ENCODE data around the gene HAUS5. TPM values are rescaled to one million over a fixed set of nuclear protein-coding genes. Genes with fewer than 3 reads are reported as not detected.

Gene HAUS5
- total RNA-seq, 1 experiment from 2014 or later = 25.9 TPM

DNA sequence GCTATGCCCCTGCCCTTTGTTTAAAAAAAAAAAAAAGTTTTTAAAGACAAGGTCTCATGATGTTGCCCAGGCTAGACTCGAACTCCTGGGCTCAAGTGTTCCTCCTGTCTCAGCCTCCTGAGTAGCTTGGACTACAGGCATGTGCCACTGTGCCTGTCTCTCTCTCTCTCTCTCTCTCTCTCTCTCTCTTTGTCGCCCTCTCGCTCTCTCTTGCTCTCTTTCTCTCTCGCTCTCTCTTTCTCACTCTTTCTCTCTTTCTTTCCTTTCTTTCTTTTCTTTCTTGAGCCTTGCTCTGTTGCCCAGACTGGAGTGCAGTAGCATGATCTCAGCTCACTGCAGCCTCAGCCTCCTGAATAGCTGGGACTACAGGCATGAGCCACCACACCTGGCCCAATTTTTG lies 43.1 kb downstream of the HAUS5 start:
- TF ChIP-seq EZH2 (IDR thresholded peaks at IDR 0.05; ENCODE audit: low read length, unreplicated experiment) (no peak), EZH2phosphoT487 (IDR thresholded peaks at IDR 0.05; ENCODE audit: borderline replicate concordance, low read length) (no peak)
- TF ChIP-seq, protein P1, sequence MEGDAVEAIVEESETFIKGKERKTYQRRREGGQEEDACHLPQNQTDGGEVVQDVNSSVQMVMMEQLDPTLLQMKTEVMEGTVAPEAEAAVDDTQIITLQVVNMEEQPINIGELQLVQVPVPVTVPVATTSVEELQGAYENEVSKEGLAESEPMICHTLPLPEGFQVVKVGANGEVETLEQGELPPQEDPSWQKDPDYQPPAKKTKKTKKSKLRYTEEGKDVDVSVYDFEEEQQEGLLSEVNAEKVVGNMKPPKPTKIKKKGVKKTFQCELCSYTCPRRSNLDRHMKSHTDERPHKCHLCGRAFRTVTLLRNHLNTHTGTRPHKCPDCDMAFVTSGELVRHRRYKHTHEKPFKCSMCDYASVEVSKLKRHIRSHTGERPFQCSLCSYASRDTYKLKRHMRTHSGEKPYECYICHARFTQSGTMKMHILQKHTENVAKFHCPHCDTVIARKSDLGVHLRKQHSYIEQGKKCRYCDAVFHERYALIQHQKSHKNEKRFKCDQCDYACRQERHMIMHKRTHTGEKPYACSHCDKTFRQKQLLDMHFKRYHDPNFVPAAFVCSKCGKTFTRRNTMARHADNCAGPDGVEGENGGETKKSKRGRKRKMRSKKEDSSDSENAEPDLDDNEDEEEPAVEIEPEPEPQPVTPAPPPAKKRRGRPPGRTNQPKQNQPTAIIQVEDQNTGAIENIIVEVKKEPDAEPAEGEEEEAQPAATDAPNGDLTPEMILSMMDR (conservative IDR thresholded peaks at IDR 0.05; ENCODE audit: low read depth, low read length) = no peak
- intact Hi-C loops (cut with micrococcal nuclease) = no loop called here
- Histone ChIP-seq H3K9ac (ENCODE audit: low read length) (no peak overlapping the region), H3K4me3 (ENCODE audit: low read length) (no peak overlapping the region), H3K27ac (ENCODE audit: low read length) (no peak overlapping the region), H3K27me3 (ENCODE audit: low read length) (no peaks in the 10 kb centered on the region), H3F3A (ENCODE audit: low read length, unreplicated experiment) (no peaks in the 10 kb centered on the region), H2AFZ (ENCODE audit: low read length) (no peak overlapping the region), H3K9me3 (ENCODE audit: low read length) (no peaks in the 10 kb centered on the region), H3K36me3 (ENCODE audit: low read depth, low read length) (peaks cover 8% of the 10 kb centered on the region), H3K4me2 (ENCODE audit: low read length) (no peak overlapping the region), H3K9me2 (replicated peaks; ENCODE audit: low read length) (no peaks in the 10 kb centered on the region), H3K79me2 (ENCODE audit: low read length) (peaks cover 6% of the 10 kb centered on the region), H4K20me1 (ENCODE audit: low read length) (no peaks in the 10 kb centered on the region), H3K4me1 (ENCODE audit: insufficient read depth, low read length) (no peaks in the 10 kb centered on the region)
- no TSS peak for BruUV-seq (replicated peaks)
- ATAC-seq (no peak), DNase-seq (no peak)
- CTCF ChIA-PET = no interaction called here
- POLR2A ChIA-PET (ENCODE audit: unreplicated experiment) = no interaction called here

DNA sequence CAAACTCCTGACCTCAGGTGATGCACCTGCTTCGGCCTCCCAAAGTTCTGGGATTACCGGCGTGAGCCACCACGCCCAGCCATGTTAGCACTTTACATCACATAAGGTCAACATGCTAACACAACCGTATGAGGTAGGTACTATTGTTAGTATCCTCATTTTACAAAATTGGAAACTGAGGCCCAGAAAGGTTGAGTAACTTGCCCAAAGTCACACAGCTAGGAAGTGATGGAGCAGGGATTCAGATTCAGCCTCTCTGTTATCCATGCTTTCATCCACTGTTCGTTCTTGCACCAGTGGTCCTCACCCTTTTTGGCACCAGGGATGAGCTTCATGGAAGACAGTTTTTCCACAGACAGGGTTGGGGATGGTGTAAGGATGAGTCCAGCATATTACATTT lies 44.2 kb downstream of the HAUS5 start:
- TF ChIP-seq EZH2phosphoT487 (IDR thresholded peaks at IDR 0.05; ENCODE audit: borderline replicate concordance, low read length) (no peak), EZH2 (IDR thresholded peaks at IDR 0.05; ENCODE audit: low read length, unreplicated experiment) (no peak)
- TF ChIP-seq, protein P1 (conservative IDR thresholded peaks at IDR 0.05; ENCODE audit: low read depth, low read length) = no peak
- ChIA-PET POLR2A (ENCODE audit: unreplicated experiment) (no interaction called here), CTCF (no interaction called here)
- peaks cover 8% of the 10 kb centered on the region for H3K36me3 ChIP-seq (ENCODE audit: low read depth, low read length)
- H3F3A ChIP-seq (ENCODE audit: low read length, unreplicated experiment) = no peaks in the 10 kb centered on the region
- H3K9ac ChIP-seq (ENCODE audit: low read length) = no peak overlapping the region
- no peaks in the 10 kb centered on the region for H3K4me1 ChIP-seq (ENCODE audit: insufficient read depth, low read length)
- H2AFZ ChIP-seq (ENCODE audit: low read length) = no peak overlapping the region
- H3K27me3 ChIP-seq (ENCODE audit: low read length) = no peaks in the 10 kb centered on the region
- no peak for ATAC-seq
- no peak overlapping the region for H3K4me3 ChIP-seq (ENCODE audit: low read length)
- H3K9me3 ChIP-seq (ENCODE audit: low read length) = no peaks in the 10 kb centered on the region
- no peaks in the 10 kb centered on the region for H3K79me2 ChIP-seq (ENCODE audit: low read length)
- BruUV-seq (replicated peaks) = no TSS peak
- intact Hi-C loops (cut with micrococcal nuclease) = no loop called here
- no peaks in the 10 kb centered on the region for H4K20me1 ChIP-seq (ENCODE audit: low read length)
- H3K4me2 ChIP-seq (ENCODE audit: low read length) = no peak overlapping the region
- no peak overlapping the region for H3K27ac ChIP-seq (ENCODE audit: low read length)
- H3K9me2 ChIP-seq (replicated peaks; ENCODE audit: low read length) = no peaks in the 10 kb centered on the region
- DNase-seq = no peak

DNA sequence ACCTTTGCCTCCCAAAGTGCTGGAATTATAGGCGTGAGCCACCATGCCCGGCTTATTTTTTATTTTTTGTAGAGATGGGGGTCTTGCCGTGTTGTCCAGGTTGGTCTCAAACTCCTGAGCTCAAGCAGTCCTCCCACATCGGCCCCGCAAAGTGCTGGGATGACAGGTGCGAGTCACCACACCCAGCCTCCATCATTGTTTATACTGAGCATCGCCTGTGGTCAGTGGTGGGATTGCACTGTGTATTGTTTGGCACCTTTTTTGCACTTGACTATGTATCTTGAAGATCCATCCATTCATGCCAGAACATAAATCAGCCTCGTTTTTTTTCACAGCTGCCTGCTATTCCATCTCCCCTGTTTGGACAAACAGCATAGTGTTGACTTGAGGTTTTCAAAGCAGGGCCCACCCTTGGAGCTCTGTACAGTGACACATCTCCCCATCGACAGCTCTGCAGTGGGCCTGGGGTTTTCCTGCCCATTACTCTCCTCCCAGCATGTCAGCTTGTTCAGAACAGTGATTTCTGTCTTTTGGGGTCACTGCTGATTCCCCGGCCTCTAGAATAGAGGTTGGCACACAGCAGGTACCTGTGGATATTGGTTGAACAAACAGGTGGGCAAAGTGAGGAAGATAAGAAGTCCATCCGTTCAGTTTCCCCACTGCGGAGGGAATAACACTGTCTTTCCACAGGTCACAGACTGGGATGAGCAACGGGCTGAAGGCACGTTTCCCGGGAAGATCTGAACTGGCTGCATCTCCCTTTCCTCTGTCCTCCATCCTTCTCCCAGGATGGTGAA lies 45.6 kb downstream of the HAUS5 start:
- no peaks in the 10 kb centered on the region for H3K27me3 ChIP-seq (ENCODE audit: low read length)
- no peak overlapping the region for H3K27ac ChIP-seq (ENCODE audit: low read length)
- no peaks in the 10 kb centered on the region for H3K9me3 ChIP-seq (ENCODE audit: low read length)
- TF ChIP-seq, protein P1 (conservative IDR thresholded peaks at IDR 0.05; ENCODE audit: low read depth, low read length) = 0 out of 2 replicates have a peak, but pooled peaks have one; percentile 20
- TF ChIP-seq EZH2 (IDR thresholded peaks at IDR 0.05; ENCODE audit: low read length, unreplicated experiment) = no peak
- no peak overlapping the region for H2AFZ ChIP-seq (ENCODE audit: low read length)
- DNase-seq (peak; percentile 18), ATAC-seq (no peak)
- ChIA-PET CTCF (no interaction called here), POLR2A (ENCODE audit: unreplicated experiment) (no interaction called here)
- no peak overlapping the region for H3K4me3 ChIP-seq (ENCODE audit: low read length)
- no peaks in the 10 kb centered on the region for H3K79me2 ChIP-seq (ENCODE audit: low read length)
- no peak overlapping the region for H3K9ac ChIP-seq (ENCODE audit: low read length)
- peaks cover 8% of the 10 kb centered on the region for H3K36me3 ChIP-seq (ENCODE audit: low read depth, low read length)
- no peaks in the 10 kb centered on the region for H3K4me1 ChIP-seq (ENCODE audit: insufficient read depth, low read length)
- intact Hi-C loops (cut with micrococcal nuclease) = no loop called here
- H3K9me2 ChIP-seq (replicated peaks; ENCODE audit: low read length) = no peaks in the 10 kb centered on the region
- no peaks in the 10 kb centered on the region for H3F3A ChIP-seq (ENCODE audit: low read length, unreplicated experiment)
- H4K20me1 ChIP-seq (ENCODE audit: low read length) = no peaks in the 10 kb centered on the region
- BruUV-seq (replicated peaks) = no TSS peak
- H3K4me2 ChIP-seq (ENCODE audit: low read length) = no peak overlapping the region

Data from PC-3 (cell line).